HG03469 (cell line): ENCODE results near the gene TRIM34.
"Not testable (repeated sequence)": the region's sequence is repeated elsewhere in the genome, so short reads cannot be mapped to it uniquely, and the experiment has no call there.

Experiments used
- ATAC-seq: cut with Tn5 transposase; IDR thresholded peaks from one replicate; pipeline ENCODE4 v1.9.1; 2021; ENCODE audit warnings: mild to moderate bottlenecking, moderate library complexity, moderate number of reproducible peaks; ENCODE audit not compliant: unreplicated experiment

Gene TRIM34, protein sequence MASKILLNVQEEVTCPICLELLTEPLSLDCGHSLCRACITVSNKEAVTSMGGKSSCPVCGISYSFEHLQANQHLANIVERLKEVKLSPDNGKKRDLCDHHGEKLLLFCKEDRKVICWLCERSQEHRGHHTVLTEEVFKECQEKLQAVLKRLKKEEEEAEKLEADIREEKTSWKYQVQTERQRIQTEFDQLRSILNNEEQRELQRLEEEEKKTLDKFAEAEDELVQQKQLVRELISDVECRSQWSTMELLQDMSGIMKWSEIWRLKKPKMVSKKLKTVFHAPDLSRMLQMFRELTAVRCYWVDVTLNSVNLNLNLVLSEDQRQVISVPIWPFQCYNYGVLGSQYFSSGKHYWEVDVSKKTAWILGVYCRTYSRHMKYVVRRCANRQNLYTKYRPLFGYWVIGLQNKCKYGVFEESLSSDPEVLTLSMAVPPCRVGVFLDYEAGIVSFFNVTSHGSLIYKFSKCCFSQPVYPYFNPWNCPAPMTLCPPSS

DNA sequence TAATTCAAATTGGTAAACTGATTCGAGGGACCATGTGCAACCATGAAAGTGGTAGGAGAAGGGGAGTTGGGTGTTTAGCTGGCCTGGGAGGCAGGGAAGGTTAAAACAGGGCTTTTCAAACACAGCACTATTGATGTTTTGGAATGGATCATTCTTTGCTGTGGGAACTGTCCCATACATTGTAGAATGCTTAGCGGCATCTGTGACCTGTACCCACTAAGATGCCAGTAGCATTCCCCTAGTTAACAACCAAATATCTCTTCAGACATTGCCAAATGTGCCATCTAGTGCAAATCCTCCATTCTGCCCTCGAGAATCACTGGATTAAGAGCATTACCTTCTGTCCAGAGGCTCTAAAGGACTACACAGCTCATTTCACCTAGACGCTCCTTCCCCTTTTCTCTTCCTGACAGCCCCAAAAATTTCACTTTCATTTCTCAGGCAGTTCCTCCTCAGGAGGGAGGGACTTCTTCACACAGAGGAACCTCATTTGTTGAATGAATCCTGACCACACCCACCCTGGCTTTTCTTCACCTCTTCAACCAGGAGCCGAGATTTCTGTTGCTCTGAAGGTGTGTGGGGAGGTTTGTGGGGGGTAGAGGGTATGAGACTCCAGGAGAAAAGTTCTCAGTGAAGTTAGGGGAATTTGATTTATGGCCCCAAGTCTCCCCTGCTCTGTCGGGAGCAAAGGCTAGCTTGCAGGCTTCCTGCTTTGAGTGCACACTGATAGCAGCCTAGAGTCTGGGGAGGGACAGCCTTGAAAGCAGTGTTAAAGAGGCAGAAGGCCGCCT is at the start of gene TRIM34:
Gene TRIM34, plus strand, starts transcription at position 513 of the 791 bp plus-strand sequence. CDS start 7,331 bp downstream, outside the sequence.
- ATAC-seq = peak; percentile 96

DNA sequence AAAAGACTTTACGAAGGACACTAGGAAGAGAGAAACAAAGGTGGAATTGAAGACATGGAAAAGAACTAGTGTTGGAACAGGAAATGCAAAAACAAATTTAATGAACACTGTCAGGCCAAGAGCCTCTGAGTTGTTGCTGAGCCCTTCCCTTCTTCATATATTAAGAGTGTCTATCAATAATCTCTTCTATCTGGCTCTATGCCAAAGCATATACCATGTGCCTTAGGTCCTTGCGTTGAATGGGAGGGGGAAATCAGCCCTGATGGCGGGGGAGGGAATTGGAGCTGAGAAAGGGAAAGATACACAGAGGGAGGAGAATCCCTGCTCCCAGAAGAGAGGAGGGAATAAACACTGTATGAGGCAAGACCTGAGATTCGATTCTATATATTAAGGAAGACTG is 49.6 kb upstream of the TRIM34 start:
- no peak for ATAC-seq

DNA sequence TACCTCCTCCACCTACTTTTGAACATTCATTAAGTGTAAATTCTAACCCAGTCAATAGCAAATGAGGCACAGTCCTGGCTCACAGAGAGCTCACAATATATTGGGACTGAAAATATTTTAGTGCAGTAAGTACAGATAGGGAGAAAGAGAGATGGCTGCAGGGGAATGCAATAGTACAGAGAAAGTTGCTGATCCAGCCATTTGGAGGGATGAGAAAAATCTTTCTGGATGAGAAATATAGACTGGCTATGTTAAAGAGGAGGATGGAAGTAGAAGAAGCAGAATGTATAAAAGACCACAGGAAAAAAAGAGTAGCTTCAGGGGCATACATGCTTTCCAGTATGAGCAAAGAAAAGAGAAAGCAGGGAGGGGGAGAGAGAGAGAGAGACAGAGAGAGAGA is 47.7 kb upstream of the TRIM34 start:
- ATAC-seq = no peak

DNA sequence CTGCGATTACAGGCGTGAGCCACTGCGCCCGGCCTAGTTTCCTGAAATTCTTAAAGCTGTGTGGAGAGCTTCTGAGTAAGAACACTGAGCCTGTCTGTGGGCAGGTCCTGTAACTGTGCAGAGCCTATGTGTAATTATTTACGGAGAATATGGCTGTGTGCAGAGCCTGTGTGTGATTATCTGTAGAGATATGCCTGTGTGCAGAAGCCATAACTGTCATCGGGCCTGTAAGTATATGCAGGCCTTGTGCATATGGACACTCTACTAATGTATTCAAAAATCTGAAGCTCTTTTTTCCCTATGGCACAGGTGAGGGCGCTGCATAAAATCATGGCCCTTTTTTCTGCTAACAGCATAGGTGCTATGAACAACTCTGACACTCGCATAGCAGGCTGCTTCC is 44.2 kb upstream of the TRIM34 start, which contains the start of gene OR52B6:
Gene OR52B6, plus strand, starts transcription at position 301 of the 400 bp plus-strand sequence. Its CDS starts 0 bp downstream, at position 301.
- ATAC-seq = no peak

DNA sequence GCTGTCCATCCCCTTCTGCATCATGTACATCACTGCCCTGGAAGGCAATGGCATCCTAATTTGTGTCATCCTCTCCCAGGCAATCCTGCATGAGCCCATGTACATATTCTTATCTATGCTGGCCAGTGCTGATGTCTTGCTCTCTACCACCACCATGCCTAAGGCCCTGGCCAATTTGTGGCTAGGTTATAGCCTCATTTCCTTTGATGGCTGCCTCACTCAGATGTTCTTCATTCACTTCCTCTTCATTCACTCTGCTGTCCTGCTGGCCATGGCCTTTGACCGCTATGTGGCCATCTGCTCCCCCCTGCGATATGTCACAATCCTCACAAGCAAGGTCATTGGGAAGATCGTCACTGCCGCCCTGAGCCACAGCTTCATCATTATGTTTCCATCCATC is 43.8 kb upstream of the TRIM34 start:
- ATAC-seq = no peak

DNA sequence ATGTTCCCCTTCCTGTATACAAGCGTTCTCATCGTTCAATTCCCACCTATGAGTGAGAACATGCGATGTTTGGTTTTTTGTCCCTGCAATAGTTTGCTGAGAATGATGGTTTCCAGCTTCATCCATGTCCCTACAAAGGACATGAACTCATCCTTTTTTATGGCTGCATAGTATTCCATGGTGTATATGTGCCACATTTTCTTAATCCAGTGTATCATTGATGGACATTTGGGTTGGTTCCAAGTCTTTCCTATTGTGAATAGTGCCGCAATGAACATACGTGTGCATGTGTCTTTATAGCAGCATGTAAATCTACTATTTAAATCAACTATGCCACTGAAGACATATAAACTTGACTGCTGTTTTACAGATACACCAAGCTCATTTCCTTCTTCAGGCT is 40.3 kb upstream of the TRIM34 start:
- ATAC-seq = not testable (repeated sequence)

DNA sequence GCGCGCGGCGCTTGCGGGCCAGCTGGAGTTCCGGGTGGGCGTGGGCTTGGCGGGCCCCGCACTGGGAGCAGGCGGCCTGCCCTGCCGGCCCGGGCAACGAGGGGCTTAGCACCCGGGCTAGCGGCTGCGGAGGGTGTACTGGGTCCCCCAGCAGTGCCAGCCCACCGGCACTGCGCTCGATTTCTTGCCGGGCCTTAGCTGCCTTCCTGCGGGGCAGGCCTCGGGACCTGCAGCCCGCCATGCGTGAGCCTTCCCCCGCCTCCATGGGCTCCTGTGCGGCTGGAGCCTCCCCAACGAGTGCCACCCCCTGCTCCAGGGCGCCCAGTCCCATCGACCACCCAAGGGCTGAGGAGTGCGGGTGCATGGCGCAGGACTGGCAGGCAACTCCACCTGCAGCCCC is 34.9 kb upstream of the TRIM34 start:
- ATAC-seq = not testable (repeated sequence)

DNA sequence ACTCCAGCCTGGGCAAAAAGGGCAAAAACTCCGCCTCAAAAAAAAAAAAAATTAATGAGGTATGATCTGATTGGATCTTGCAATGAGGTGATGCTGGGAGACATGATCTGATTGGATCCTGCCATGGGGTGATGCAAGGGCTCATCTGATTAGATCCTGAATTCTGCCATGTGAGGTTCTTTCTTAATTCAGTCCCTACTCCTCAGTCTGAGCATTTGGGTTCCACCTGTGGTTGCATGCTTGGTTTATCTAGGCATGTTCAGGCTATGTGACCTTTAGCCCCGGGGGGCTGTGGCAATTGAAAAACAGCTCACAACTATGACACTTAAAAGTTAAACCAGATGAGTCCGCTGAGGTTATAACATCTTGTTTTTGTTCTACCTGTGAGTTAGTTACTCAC is 33.2 kb upstream of the TRIM34 start:
- ATAC-seq = no peak

DNA sequence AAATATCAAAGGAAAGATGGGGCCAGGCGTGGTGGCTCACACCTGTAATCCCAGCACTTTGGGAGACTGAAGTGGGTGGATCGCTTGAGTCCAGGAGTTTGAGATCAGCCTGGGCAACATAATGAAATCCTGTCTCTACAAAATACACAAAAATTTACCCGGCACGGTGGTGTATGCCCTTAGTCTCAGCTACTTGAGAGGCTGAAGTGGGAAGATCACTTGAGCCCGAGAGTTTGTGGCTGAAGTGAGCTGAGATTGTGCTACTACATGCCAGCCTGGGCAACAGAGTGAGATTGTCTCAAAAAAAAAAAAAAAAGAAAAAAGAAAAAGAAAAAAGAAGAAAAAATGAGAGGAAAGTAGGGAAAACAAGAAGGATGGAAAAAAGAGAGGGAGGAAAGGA is 32.2 kb upstream of the TRIM34 start:
- ATAC-seq = no peak

DNA sequence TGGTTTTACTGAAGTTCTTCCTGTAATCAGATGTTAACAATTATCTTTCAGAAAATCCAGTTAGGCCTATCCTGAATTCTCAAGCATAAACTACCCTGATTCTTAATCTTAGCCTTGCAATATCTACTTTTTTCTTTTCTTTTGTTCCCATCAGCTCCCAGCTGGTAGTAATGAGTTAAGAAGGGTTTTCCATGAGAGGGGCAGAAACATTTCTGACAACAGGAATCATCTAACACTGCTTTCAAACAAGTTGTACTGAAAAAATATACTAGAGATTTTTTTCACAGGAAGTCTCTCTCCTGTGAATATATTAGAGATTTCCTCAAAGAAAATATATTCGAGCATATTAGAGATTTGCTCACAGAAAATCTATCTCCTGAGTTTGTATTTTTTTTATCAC is 31.7 kb upstream of the TRIM34 start:
- no peak for ATAC-seq

DNA sequence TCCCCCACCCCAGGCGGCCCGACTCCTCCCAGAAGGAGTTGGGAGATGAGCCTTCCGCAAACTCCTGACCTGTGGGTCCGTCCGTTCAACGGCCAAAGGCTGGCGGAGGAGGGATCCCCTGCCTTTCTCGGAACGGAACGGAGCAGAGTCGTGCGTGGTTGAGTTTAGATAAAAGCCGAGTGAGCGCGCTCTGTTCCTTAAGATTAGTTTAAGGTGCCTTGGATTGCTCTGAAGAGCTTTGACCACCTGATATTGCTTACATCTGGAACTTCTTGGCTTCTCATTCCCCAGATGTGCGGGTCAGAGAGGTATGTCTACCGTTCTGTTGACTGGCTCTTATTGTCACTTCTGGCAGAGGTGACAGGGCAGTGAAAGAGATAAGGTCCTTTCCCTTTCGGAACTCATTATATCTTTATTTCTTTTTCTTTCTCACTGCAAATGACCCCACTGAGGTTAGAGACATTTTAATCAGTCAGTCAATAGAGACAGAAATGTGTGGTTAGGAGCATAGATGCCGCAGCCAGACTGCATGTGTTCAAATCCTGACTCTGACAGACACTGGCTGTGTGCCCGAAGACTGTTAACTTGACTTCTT is 28.1 kb upstream of the TRIM34 start, which contains the start of gene TRIM6:
Gene TRIM6, plus strand, starts transcription at position 31 of the 595 bp plus-strand sequence. Its CDS starts 261 bp downstream, at position 292.
- no peak for ATAC-seq

DNA sequence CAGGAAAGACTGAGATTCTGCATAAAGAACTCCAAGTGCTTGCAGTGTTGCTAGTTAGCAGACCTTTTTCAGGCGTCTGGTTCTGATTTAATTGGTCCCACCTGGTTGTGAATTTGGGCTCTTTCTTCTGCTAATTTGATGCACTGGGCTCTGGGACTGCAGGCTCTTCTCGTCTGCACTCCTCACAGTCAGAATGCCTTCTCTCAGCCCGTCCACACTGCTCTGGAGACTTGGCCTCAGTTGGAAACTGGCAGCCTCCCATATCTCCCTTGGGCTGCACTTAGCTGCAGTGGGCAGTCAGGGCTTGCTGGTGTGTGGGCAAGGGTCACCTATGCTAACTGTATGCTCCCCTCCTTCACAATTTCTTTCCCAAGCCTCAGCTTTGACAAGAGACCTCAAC is 26.8 kb upstream of the TRIM34 start:
- no peak for ATAC-seq

DNA sequence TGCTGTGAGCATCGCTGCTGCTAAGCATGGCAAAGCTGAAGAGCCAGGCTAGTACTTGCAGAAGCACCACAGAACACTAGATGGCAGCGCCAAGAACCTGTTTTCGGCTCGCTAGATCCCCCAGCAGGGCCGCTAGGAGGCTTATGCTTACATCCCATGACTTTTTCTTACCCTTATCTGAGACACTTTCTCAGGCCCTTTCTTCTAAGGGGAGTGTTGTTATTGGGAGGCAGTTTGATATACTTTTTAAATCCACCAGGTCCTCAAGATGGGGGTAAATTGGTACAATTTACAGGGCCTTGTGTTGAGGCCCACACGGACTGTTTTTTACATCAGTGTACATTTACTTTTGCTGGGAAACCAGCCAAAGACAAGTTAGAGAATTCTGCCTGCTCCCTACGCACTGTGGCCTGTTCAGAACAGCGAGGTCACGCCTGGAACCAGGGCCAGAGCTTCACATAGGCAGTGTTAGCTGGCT is 24.4 kb upstream of the TRIM34 start:
- ATAC-seq = peak; percentile 88

DNA sequence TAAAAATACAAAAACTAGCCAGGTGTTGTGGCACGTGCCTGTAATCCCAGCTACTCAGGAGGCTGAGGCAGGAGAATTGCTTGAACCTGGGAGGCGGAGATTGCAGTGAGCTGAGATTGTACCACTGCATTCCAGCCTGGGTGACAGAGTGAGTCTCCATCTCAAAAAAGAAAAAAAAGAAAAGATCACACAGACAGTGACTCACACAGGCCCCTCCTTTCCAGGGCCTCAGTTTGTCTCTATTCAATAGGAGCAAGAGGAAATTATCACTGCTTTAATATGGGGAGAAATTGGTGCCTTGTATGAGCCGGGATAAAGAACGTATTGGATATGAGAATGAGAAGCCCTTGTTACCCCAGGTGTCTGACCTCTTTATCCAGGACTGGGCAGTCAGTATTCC is 22.0 kb upstream of the TRIM34 start:
- not testable (repeated sequence) for ATAC-seq

DNA sequence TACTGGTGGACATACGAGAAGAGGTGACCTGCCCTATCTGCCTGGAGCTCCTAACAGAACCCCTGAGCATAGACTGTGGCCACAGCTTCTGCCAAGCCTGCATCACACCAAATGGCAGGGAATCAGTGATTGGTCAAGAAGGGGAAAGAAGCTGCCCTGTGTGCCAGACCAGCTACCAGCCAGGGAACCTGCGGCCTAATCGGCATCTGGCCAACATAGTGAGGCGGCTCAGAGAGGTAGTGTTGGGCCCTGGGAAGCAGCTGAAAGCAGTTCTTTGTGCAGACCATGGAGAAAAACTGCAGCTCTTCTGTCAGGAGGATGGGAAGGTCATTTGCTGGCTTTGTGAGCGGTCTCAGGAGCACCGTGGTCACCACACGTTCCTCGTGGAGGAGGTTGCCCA is 21.5 kb upstream of the TRIM34 start:
- no peak for ATAC-seq

DNA sequence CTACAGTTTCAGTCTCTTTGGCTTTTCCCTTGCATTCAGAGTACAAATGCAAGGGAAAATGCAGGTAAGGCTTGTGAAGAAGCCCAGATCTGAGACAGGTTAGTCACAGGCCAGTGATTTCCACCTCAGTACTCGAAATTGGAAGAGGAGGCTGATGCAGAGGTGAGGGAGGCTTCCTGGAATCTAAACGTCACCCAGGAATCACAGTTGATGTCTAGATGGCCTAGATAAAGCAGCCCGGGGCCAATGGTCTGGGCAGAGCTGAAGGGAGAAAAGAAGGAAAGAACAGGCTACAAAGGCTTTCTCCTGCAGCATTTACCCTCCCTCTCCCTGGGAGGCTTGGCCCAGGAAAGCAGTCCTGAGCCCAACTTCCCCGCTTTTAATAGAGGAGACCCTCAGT is 19.9 kb upstream of the TRIM34 start:
- ATAC-seq = no peak

DNA sequence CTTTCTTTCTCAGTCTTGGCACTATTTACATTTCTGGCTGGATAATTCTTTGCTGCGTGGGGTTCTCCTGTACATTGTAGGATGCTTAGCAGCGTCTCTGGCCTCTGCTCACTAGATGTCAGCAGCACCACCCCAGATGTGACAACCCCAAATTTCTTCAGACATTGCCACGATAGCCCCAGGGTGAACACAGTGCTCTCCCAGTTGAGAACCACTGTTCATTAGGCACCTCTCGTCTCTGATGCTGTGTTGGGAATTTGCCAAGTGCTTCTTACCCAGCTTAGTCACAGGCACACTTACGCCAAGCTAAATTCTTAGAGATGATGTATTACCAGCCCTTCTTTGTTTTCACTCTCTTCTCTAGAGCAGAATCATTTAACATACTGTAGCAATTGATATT is 19.0 kb upstream of the TRIM34 start:
- ATAC-seq = no peak

DNA sequence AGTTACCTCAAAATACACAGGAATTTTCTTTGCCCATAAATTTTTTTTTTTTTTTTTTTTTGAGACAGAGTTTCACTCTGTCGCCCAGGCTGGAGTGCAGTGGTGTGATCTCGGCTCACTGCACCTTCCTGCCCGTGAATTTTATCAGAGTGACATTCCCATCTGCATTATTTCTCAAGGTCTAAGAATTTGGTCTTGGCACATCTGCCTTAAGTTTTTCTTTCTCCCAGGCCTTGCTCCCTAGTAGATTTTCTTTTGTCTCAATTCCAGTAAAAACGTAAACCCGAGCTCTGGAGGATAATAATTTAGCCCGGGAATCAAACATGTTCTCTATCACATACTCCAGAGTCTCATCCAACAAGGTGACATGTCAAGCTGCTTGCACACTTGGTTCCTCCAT is 16.0 kb upstream of the TRIM34 start:
- ATAC-seq = no peak

DNA sequence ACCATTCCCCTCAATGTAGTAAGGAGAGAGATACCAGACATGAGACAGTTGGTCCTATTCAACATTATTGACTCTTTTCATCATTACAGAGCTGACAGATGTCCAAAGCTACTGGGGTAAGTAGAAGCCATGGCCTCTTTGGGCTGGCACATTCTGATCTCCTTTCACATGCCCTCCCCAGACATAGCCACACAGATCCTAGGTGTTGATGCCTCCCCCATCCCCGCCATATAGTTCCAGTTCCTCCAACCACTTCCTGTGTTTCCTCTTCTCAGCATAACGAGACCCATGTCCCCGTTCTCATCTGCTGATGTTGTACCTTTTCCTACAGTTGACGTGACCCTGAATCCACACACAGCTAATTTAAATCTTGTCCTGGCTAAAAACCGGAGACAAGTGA is 14.4 kb upstream of the TRIM34 start:
- ATAC-seq = no peak

DNA sequence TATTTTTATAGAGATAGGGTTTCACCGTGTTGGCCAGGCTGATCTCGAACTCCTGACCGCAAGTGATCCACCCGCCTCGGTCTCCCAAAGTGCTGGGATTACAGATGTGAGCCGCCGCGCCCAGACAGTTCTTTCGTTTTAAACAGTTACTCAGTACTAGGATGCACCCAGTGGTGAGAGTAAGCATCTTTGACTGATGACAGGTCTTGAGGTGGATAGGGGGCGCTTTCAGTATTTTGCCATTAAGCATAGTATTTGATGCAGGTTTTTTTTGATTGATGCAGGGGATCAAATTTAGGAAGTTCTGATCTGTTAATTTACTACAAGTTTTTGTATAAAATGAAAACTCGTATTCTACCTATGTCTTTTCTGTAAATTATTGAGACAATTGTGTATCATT is 13.2 kb upstream of the TRIM34 start:
- ATAC-seq = no peak

DNA sequence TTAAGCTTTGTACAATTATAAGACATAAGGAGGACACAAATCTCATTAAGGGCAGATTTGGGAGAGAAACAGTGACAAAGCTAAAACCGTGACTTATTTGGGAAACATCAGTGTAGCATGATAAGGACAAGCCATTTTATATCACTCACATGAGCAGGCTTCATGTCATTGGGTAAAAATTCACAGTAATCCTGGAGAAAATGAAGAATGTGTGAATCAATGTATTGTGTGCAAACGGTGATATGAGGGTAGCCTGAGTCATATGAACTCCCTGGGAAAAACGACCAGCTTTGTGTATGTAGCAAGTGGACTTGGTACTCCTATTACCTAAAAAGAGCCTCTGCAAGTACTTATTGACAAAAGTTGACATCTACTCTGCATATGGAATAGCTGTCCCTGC is 6.0 kb upstream of the TRIM34 start:
- ATAC-seq = no peak
